ENCODE results near the gene PTPRC.
"Not testable (repeated sequence)": the region's sequence is repeated elsewhere in the genome, so short reads cannot be mapped to it uniquely, and the experiment has no call there.

Gene PTPRC, protein sequence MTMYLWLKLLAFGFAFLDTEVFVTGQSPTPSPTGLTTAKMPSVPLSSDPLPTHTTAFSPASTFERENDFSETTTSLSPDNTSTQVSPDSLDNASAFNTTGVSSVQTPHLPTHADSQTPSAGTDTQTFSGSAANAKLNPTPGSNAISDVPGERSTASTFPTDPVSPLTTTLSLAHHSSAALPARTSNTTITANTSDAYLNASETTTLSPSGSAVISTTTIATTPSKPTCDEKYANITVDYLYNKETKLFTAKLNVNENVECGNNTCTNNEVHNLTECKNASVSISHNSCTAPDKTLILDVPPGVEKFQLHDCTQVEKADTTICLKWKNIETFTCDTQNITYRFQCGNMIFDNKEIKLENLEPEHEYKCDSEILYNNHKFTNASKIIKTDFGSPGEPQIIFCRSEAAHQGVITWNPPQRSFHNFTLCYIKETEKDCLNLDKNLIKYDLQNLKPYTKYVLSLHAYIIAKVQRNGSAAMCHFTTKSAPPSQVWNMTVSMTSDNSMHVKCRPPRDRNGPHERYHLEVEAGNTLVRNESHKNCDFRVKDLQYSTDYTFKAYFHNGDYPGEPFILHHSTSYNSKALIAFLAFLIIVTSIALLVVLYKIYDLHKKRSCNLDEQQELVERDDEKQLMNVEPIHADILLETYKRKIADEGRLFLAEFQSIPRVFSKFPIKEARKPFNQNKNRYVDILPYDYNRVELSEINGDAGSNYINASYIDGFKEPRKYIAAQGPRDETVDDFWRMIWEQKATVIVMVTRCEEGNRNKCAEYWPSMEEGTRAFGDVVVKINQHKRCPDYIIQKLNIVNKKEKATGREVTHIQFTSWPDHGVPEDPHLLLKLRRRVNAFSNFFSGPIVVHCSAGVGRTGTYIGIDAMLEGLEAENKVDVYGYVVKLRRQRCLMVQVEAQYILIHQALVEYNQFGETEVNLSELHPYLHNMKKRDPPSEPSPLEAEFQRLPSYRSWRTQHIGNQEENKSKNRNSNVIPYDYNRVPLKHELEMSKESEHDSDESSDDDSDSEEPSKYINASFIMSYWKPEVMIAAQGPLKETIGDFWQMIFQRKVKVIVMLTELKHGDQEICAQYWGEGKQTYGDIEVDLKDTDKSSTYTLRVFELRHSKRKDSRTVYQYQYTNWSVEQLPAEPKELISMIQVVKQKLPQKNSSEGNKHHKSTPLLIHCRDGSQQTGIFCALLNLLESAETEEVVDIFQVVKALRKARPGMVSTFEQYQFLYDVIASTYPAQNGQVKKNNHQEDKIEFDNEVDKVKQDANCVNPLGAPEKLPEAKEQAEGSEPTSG (N-terminal part only)

DNA sequence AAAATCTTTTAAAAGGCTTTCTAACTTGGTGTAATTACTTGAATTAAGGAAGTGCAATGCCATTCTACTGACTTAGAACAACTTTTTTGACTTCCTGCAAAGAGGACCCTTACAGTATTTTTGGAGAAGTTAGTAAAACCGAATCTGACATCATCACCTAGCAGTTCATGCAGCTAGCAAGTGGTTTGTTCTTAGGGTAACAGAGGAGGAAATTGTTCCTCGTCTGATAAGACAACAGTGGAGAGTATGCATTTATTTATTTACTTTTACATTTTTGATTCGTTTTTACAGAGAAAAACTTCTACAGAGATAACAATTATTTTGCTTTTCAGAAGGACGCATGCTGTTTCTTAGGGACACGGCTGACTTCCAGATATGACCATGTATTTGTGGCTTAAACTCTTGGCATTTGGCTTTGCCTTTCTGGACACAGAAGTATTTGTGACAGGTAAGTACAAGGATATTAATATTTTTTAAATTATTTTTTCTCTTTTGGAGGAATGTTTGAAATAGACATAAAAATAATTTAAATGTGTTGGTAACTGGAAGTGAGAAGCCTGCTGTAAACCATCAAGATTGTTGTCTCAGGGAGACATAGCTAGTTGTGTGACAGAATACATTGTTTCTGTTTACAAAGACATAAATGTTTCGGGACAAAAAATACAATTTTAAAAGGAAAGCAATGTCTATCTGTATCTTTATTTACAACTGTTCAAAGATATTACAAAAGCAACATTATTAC, at the start of gene PTPRC:
PTPRC (plus strand) TSS at position 147 of the 742 bp plus-strand sequence; CDS start at position 376, 229 bp downstream.
- no peak for DNase-seq (ENCODE audit: low read depth)

DNA sequence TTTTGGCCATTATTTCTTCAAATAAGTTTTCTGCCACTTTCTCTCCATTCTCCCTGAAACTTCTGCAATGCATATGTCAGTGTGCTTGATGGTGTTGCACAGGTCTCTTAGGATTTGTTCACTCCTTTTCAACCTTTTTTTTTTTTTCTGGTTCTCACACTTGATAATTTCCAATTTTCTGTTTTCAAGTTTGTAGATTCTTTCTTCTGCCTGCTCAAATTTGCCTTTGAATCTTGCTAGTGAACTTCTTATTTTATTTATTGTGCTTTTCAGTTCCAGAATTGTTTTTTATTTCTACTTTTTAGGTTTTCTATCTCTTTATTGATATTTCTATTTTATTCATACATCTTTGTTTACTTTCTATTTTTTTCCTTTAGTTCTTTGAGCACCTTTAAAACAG, 48.4 kb upstream of the PTPRC start:
- DNase-seq (ENCODE audit: low read depth), result no peak

DNA sequence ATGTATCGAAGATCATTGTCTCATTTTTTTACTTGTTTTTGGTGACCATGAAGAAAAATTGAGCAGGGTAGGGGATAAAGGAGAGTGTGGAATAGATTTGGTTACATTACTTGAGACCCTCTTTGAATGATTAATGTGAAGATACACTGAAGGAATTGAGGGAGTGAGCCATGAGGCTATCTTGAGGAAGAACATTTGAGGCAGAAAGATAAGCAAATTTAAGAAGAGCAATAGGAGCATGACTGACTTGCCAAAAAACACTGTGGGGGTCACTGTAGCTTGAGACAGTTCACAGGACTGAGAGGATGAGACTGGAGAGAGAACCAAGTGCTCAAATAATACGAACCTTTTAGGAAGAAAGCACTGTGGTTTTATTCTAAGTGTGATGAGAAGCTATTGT, 43.1 kb upstream of the PTPRC start:
- DNase-seq (ENCODE audit: low read depth), result no peak

DNA sequence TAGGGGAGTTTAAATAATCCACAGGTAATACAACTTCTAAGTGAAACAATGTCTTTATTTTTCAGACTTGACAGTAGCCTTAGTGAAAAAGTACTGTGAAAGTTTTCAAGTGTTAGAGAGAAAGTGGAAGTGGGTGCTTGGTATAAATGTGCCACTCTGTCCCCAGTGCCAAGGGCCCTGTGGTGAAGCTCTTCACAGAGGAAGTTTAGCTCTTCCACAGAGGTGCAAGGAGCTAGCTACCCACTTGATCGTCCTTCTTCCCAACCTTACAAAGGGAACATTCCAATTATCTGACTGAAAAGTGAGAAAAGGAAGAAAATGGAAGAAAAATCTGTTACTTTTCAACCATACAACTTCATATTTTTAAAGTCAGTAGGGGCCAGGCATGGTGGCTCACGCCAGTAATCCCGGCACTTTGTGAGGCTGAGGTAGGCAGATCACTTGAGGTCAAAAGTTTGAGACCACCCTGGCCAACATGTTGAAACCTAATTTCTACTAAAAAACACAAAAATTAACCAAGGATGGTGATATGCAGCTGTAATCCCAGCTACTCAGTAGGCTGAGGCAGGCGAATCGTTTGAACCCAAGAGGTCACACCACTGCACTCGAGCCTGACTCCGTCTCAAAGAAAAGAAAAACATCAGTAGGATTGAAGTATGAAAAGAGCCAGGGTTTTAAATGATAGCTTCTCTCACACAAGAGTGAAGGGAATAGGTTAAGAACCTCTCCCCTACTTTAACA, 41.0 kb upstream of the PTPRC start:
- DNase-seq (ENCODE audit: low read depth), result no peak

DNA sequence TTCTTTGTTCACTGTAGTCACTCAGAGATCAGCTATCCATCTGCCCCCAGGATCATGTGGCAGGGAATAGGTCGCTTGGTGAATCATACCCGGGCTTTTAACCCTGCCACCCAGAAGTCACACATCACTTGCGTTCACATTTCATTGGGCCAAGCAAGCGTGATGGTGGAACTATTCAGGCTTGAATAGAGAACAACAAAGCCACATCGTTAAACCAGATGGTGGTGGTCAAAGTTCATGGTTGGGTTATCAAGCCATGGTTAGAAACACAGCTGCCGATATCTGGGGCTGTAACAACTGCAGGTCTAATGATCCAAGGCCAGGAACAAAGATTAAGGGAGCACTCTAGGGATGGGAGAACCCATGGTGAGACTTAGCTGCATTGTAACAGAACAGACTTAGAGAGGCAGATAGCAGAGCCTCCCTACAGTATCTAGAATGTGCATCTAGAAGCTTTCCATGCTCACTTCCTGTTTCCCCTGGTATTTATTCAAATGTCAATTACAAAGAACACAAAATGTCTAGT, 40.0 kb upstream of the PTPRC start:
- DNase-seq (ENCODE audit: low read depth), result no peak

DNA sequence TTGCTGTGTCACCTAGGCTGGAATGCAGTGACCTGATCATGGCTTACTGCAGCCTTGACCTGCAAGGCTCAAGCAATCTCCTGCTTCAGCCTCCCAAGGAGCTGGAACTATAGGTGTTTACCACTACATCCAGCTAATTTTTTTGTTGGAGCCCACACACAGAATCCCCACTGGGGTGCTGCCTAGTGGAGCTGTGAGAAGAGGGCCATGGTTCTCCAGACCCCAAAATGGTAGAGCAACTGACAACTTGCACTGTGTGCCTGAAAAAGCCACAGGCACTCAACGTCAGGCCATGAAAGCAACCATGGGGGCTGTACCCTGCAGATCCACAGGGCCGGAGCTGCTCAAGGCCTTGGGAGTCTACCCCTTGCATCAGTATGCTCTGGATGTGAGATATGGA, 39.1 kb upstream of the PTPRC start:
- no peak for DNase-seq (ENCODE audit: low read depth)

DNA sequence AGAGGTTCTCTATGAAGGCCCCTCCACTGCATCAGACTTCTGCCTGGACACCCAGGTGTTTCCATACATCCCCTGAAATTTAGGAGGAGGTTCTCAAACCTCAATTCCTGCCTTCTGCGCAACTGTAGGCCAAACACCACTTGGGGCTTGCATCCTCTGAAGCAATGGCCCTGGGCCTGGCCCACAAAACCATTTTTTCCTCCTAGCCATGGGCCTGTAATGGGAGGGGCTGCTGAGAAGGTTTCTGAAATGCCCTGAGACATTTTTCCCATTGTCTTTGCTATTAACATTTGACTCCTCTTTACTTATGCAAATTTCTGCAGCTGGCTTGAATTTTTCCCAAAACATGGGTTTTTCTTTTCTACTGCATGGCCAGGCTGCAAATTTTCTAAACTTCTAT, 37.9 kb upstream of the PTPRC start:
- DNase-seq (ENCODE audit: low read depth), result no peak

DNA sequence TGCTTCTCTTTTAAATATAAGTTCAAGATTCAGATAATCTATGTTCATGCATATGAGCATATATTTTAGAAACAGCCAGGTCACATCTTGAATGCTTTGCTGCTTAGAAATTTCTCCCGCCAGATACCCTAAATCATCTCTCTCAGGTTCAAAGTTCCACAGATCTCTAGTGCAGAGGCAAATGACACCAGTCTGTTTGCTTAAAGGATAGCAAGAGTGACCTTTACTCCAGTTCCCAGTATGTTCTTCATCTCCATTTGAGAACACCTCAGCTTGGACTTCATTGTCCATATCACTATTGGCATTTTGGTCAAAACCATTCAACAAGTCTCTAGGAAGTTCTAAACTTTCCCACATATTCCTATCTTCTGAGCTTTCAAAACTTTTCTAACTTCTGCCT, 37.5 kb upstream of the PTPRC start:
- not testable (repeated sequence) for DNase-seq (ENCODE audit: low read depth)

DNA sequence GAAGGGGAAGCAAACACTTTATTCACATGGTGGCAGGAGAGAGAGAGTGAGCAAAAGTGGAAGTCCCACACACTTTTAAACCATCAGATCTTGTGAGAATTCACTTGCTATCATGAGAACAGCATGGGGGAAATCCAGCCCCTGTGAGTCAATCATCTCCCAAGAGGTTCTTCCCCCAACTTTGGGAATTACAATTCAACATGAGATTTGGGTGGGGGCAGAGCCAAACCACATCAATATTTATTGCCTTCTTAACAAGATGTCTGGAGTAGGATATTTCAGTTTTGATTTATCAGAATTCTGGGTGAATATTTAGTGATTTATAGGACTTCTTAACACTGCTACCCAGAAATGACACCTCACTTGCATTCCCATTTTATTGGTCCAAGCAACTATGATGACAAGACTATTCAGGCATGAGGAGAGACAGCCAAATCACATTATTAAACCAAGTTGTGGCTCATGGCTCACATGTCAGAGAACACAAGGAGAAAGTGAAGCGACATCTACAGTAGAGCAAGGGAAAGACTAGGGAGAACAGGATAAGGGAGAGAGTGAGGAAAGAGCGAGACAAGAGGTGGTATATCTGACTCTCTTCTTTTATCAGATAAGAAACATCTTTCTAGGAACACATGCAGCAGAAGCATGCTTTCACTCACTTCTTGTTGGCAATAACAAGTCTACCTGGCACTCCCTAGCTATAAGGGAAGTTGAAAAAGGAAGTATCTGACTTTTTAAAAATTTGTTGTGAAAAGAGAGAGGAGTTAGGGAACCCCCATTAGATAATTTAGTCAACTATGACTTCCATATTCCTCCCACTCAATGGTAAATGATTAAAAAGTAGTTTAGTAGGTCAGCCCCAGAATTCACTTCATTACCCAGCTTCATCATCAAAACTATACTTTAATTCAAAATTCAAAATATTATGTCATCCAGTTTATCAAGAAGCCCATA, 36.6 kb upstream of the PTPRC start:
- DNase-seq (ENCODE audit: low read depth), result no peak

DNA sequence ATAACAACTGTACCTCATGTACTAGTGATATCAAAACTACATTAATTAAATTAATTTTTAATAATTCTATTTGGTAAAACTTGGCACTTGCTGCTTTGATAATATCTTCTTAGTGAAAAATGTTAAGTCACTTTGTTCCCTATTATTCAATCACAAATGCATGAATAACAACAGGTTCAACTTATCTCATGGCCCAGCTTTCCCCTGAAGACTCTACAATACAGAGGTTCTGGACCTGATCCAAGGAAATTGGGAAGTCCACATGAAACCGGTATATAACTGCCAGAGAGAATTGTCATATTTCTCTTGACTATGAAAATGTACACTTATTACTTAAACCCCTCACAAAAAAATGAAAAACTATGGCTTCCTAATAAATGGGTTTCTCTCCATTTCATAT, 33.9 kb upstream of the PTPRC start:
- DNase-seq (ENCODE audit: low read depth), result no peak

DNA sequence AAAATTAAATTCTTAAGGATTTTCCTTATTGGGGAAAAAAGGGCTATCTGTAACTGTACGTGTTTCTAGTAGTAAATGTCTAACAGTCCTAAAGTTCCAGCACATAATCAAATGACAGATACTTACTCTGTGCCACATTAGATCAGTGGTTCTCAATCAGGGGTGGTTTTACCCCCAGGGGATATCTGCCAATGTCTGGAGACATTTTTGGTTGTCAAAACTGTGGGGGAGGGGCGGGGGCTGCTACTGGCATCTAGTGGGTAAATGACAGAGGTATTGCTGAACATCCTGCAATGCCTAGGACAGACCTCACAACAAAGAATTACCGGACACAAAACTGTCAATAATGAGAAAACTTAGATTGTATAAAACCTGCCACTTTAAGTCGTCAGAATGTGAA, 33.4 kb upstream of the PTPRC start:
- DNase-seq (ENCODE audit: low read depth), result no peak

DNA sequence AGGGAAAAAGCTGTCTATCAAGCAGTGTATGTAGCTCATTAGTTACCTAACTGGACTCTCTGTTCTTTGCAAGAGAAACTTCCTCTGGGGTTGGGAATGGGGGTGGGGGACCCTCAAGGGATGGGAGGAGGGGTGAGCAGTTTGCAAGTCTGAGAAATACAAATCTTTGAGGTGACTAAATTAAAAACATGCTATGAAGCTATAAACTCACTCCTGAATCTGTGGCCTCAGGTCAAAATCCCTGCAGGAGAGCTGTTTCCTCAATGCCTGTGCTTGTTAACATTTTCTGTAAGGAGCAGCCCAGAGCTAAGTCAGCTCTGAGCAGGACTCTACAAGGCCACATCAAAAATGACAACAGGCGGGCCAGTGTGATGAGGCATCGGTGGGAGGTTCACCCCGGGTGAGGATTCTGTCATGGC, 32.8 kb upstream of the PTPRC start:
- no peak for DNase-seq (ENCODE audit: low read depth)

DNA sequence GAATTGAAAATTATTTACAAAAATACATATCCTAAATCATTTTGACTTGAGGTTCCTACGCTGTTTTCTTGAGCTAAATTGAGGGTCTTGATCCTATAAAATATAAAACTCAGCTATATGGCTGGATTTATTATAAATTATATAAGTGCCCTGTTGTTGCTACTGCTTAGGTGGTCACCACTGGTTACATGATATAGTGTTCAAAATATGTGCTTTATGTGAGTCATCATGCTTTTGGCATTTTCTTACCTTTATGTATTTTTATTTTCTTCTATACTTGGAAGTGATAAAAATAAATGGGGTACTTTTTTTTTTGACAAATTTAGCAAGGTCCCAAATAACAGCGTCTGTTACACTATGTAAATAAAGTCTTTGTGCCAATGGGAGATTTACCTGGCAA, 31.1 kb upstream of the PTPRC start:
- no peak for DNase-seq (ENCODE audit: low read depth)

DNA sequence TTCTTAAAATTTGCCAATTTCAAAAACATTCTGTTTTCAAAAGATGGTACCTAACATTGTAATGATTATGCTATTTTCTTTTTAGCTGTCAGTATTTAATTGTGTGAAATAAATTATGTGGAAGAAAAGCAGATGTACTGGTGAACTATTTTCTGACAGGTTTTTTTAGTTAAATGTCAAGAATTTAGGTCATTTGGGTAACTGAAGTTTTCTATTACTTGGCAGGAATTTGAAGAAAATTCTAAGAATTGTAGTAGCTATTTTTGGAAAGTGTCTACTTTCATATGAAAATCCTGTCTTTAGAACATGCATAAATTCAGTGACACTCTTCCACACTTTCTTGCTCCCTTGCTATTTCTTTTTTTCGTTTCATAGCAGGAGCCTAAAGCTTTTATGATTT, 28.5 kb upstream of the PTPRC start:
- no peak for DNase-seq (ENCODE audit: low read depth)

DNA sequence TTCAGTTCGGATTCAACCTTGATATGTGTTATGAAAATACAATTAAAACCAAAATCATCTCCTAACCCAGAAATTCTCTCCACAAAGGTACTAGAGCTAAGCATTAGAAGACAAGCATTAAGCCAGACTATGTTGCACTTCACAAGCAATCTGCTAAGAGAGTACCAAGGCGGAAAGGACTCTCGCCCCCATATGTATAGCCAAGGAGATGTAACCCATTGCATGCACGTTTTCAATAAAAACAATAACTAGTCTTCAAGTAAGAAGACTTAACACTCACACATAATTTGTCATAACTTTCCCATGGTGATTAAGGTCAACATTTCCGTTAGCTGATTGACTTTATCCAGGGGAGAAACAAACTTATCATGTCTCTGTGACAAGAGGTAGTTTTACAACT, 27.6 kb upstream of the PTPRC start:
- DNase-seq (ENCODE audit: low read depth), result no peak

DNA sequence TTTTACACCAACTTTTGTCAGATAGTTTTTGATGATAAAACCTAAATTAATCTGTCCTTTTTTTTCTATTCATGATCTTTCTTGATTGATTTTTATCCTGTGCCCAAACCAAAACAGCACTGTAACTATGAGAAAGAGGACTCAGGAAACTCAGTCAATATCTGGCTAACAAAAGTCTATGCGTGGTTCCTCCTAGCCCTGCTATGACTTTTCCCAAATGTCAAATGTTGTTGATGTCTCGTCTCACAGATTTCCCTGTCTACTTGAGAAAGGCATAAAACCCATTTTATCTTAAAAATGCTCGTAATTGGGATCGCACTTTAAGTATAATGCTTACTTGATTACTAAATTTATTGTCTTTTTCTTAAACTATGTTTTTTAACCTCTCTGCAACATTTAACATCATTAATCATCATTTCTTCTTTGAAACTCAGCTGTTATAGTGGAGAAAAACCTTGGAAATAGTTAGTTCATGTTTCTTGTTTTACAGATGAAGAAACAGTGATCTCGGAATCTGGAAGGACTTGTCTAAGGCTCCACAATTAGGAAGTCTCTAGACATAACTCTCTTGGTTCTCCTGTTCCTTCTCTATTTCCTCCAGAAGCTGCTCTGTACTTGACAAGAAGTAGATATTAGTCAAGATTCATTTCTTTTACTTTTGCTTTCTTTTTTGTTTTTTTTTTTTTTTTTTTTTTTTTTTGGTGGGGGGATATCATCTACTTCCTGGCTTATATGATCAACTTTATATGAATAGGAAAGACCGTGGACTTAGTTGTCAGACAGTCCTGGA, 26.2 kb upstream of the PTPRC start:
- DNase-seq (ENCODE audit: low read depth), result no peak

DNA sequence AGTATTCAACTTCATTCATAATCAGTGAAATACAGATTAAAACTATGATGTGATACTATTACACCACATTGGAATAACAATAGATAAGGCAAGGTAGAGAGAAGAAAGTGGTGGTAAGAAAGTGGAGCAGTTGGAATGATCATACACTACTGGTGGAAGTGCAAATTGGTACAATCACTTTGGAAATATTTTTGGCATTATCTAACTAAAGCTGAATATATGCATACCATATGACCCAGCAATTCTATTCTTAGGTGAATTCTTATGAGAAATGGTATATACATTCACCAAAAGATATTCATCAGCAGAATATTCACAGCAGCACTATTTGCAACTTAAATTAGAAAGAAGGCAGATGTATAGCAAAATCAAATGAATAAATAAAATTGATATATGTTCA, 21.4 kb upstream of the PTPRC start:
- DNase-seq (ENCODE audit: low read depth), result no peak

DNA sequence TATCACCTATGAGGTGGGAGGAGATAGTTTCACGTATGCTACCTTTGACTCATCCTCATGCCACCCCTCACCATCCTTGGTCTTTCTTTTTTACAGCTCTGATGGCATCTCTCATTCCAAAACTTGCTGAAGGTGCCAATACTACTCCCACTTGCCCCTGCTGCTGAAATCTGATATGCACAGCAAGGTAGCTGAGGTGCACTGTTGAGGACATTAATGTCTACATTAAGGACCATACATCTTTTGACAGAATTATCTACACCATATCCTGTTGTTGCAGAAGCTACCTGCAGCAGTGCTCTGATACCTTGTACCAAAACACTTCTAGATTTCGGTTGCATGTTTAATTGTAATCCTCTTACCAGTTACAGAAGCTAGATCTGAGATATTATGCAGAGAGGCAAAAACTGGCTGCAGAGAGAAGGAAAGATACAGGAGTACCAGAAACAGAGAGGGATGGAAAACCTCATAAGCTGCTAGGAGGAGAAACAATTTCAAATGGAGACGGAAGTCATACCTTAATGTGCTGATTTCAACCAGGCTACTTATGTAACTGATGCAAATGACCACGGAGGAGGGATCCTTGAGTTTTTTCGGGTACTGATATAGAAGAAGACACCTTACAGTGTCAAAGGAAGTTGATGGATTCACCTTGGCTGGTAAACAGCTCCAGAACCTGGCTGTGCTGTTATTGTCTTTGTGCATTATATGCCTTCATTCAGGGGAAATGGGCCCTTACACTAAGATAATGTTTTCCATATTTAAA, 19.3 kb upstream of the PTPRC start:
- no peak for DNase-seq (ENCODE audit: low read depth)

Data from HS-27A (cell line).